H1 (cell line): ENCODE measurements around the gene PYCARD. TPM values are rescaled to one million over a fixed set of nuclear protein-coding genes. Genes with fewer than 3 reads are reported as not detected.

Experiments used
- ATF3 ChIP-seq: IDR thresholded peaks from 2 replicates; pipeline ENCODE4 v1.6.1; 2011; ENCODE audit warnings: low read depth, mild to moderate bottlenecking, low read length; ENCODE audit not compliant: insufficient read depth
- BCL11A ChIP-seq, 2 experiments: IDR thresholded peaks; one replicate each; pipeline ENCODE4 v1.6.1; 2011; ENCODE audit warnings: low read depth in 2 of 2, low read length in 2 of 2, mild to moderate bottlenecking in 2 of 2
- CHD1 ChIP-seq: IDR thresholded peaks from 2 replicates; pipeline ENCODE4 v1.6.1; 2012; ENCODE audit warnings: low read depth, low read length, improper control_type of control experiment
- CHD7 ChIP-seq: fragments of 300-600 bp; sonication (generic); IDR thresholded peaks from 2 replicates; pipeline ENCODE4 v1.7.1; 2012; ENCODE audit warnings: low read length, moderate library complexity, mild to moderate bottlenecking, inconsistent platforms; ENCODE audit not compliant: insufficient replicate concordance
- KDM4A ChIP-seq: IDR thresholded peaks from one replicate; pipeline ENCODE4 v1.7.1; 2012; ENCODE audit warnings: low read depth, mild to moderate bottlenecking, moderate library complexity, low read length, inconsistent platforms; ENCODE audit not compliant: severe bottlenecking
- SRF ChIP-seq: IDR thresholded peaks from 2 replicates; pipeline ENCODE4 v1.6.1; 2011; ENCODE audit warnings: mild to moderate bottlenecking, low read depth, low read length, moderate library complexity
- polyA plus RNA-seq, 7 experiments: library from polyadenylated mRNA; depleted of rRNA in 3 of 7; stranded (reverse) in 5 of 7; unstranded in 2 of 7; fragments of >200 nt in 5 of 7; fragments of 200-250 nt in 2 of 7; gene quantifications; 1 replicate in 5 of 7; 2 replicates in 1 of 7; 4 replicates in 1 of 7; pipeline versions ENCODE4 v1.2.1 to v1.2.3, GENCODE V29; 2011 to 2013; ENCODE audit warnings: missing spikeins in 2 of 7, mixed read lengths in 2 of 7
- total RNA-seq: library from RNA; stranded (reverse); fragmentation: NEBNext Ultra II Directional; extraction: Animal tissue kit (Norgen Biotek cat#: 25700); gene quantifications from 2 replicates; pipeline ENCODE4 v1.2.1, GENCODE V29; 2021

The PYCARD gene
- total and polyA plus RNA-seq, 2 of the 8 experiments (the other 6 are each of a cell fraction or from before 2014, with no cell fraction given): 29.9 to 77.9 TPM

- TF ChIP-seq CHD7 (no peak), ATF3 (no peak), SRF (no peak), KDM4A (peak; percentile 85), BCL11A (IDR thresholded peaks at IDR 0.05; ENCODE audit: low read depth in 2 of 2, low read length in 2 of 2) (no peak), CHD1 (no peak)
Measured at GRCh38 chr16:31215287-31216162, 13.0 kb upstream of the PYCARD start (continued).
